Neuron (in vitro differentiated cells): ENCODE results near the gene DRAXIN.

Source experiments
- H2AFZ ChIP-seq: one replicate; pipeline ENCODE4 v1.6.1; 2013; ENCODE audit warnings: low read depth, mild to moderate bottlenecking, inconsistent platforms, low read length, moderate library complexity
- H3K27me3 ChIP-seq: one replicate; pipeline ENCODE4 v1.6.1; 2013; ENCODE audit warnings: low read length; ENCODE audit not compliant: insufficient read depth
- H3K36me3 ChIP-seq: one replicate; pipeline ENCODE4 v1.6.1; 2013; ENCODE audit warnings: low read length; ENCODE audit not compliant: insufficient read depth
- H3K4me1 ChIP-seq: one replicate; pipeline ENCODE4 v1.6.1; 2013; ENCODE audit warnings: low read length; ENCODE audit not compliant: insufficient read depth
- H3K4me3 ChIP-seq: 2 replicates; pipeline ENCODE4 v1.5.1; 2013; ENCODE audit warnings: mild to moderate bottlenecking, low read length, moderate library complexity
- H3K9me3 ChIP-seq: one replicate; pipeline ENCODE4 v1.6.1; 2013; ENCODE audit warnings: low read length

Gene DRAXIN

GRCh38 chr1:11746795-11747487 is 55.4 kb downstream of the DRAXIN start:
- no peak overlapping the region for H2AFZ ChIP-seq
- peaks cover 29% of the 10 kb centered on the region for H3K36me3 ChIP-seq
- H3K4me3 ChIP-seq: no peak overlapping the region
- peaks cover under 1% of the 10 kb centered on the region for H3K4me1 ChIP-seq
- H3K27me3 ChIP-seq: no peaks in the 10 kb centered on the region
- H3K9me3 ChIP-seq: no peaks in the 10 kb centered on the region

- no peak overlapping the region for H2AFZ ChIP-seq
- H3K27me3 ChIP-seq: no peaks in the 10 kb centered on the region
- H3K9me3 ChIP-seq: no peaks in the 10 kb centered on the region
- peaks cover 8% of the 10 kb centered on the region for H3K4me1 ChIP-seq
- no peak overlapping the region for H3K4me3 ChIP-seq
- peaks cover 29% of the 10 kb centered on the region for H3K36me3 ChIP-seq
These were observed 57.0 kb downstream of the DRAXIN start for GRCh38 chr1:11748294-11749202.

- no peak overlapping the region for H3K4me3 ChIP-seq
- no peaks in the 10 kb centered on the region for H3K27me3 ChIP-seq
- no peak overlapping the region for H2AFZ ChIP-seq
- H3K4me1 ChIP-seq: peaks cover 8% of the 10 kb centered on the region
- H3K36me3 ChIP-seq: peaks cover 29% of the 10 kb centered on the region
- H3K9me3 ChIP-seq: no peaks in the 10 kb centered on the region
These were observed 57.7 kb downstream of the DRAXIN start for GRCh38 chr1:11749203-11749689.

GRCh38 chr1:11749996-11750395 is 58.5 kb downstream of the DRAXIN start:
- Histone ChIP-seq H3K4me1 (peaks cover 8% of the 10 kb centered on the region), H2AFZ (no peak overlapping the region), H3K36me3 (peaks cover 29% of the 10 kb centered on the region), H3K4me3 (no peak overlapping the region), H3K9me3 (no peaks in the 10 kb centered on the region), H3K27me3 (no peaks in the 10 kb centered on the region)

GRCh38 chr1:11751087-11751486 is 59.6 kb downstream of the DRAXIN start:
- H3K4me3 ChIP-seq: no peak overlapping the region
- no peaks in the 10 kb centered on the region for H3K9me3 ChIP-seq
- H2AFZ ChIP-seq: no peak overlapping the region
- peaks cover 26% of the 10 kb centered on the region for H3K36me3 ChIP-seq
- H3K4me1 ChIP-seq: peaks cover 8% of the 10 kb centered on the region
- no peaks in the 10 kb centered on the region for H3K27me3 ChIP-seq

- no peaks in the 10 kb centered on the region for H3K27me3 ChIP-seq
- H3K36me3 ChIP-seq: peaks cover 19% of the 10 kb centered on the region
- no peak overlapping the region for H3K4me3 ChIP-seq
- no peak overlapping the region for H2AFZ ChIP-seq
- H3K9me3 ChIP-seq: no peaks in the 10 kb centered on the region
- peaks cover 8% of the 10 kb centered on the region for H3K4me1 ChIP-seq
These were observed 61.0 kb downstream of the DRAXIN start for GRCh38 chr1:11752359-11753088.

- Histone ChIP-seq H3K4me1 (peaks cover 8% of the 10 kb centered on the region), H3K4me3 (no peak overlapping the region), H2AFZ (no peak overlapping the region), H3K36me3 (peaks cover 14% of the 10 kb centered on the region), H3K27me3 (no peaks in the 10 kb centered on the region), H3K9me3 (no peaks in the 10 kb centered on the region)
These were observed 62.2 kb downstream of the DRAXIN start for GRCh38 chr1:11753555-11754208.

- no peak overlapping the region for H3K4me3 ChIP-seq
These were observed 65.5 kb downstream of the DRAXIN start for GRCh38 chr1:11757047-11757446.

GRCh38 chr1:11759791-11760190 is 68.3 kb downstream of the DRAXIN start:
- no peak overlapping the region for H2AFZ ChIP-seq
- no peaks in the 10 kb centered on the region for H3K36me3 ChIP-seq
- no peaks in the 10 kb centered on the region for H3K4me1 ChIP-seq
- H3K4me3 ChIP-seq: no peak overlapping the region
- H3K27me3 ChIP-seq: peaks cover 30% of the 10 kb centered on the region
- H3K9me3 ChIP-seq: no peaks in the 10 kb centered on the region

More at GRCh38 chr1:11757047-11757446, 65.5 kb downstream of the DRAXIN start:
- H2AFZ ChIP-seq: no peak overlapping the region
- peaks cover 14% of the 10 kb centered on the region for H3K27me3 ChIP-seq
- H3K36me3 ChIP-seq: no peaks in the 10 kb centered on the region
- no peaks in the 10 kb centered on the region for H3K9me3 ChIP-seq
- peaks cover 6% of the 10 kb centered on the region for H3K4me1 ChIP-seq

- Histone ChIP-seq H3K4me3 (no peak overlapping the region), H3K27me3 (peaks cover 30% of the 10 kb centered on the region)
These were observed 69.8 kb downstream of the DRAXIN start for GRCh38 chr1:11761285-11761684.

GRCh38 chr1:11761988-11762406 is 70.5 kb downstream of the DRAXIN start, which contains the start of gene C1orf167:
C1orf167 (plus strand) TSS chr1:11762193; CDS start chr1:11764401, 2,208 bp downstream.
- no peak within 1 kb of the TSS for H2AFZ ChIP-seq
- no peaks in the 10 kb centered on the region for H3K9me3 ChIP-seq
- H3K4me1 ChIP-seq: no peaks in the 10 kb centered on the region
- no peak within 1 kb of the TSS for H3K4me3 ChIP-seq
- no peaks in the 10 kb centered on the region for H3K36me3 ChIP-seq
- peaks cover 32% of the 10 kb centered on the region for H3K27me3 ChIP-seq

More at GRCh38 chr1:11761285-11761684, 69.8 kb downstream of the DRAXIN start:
- no peak overlapping the region for H2AFZ ChIP-seq
- H3K4me1 ChIP-seq: no peaks in the 10 kb centered on the region
- no peaks in the 10 kb centered on the region for H3K9me3 ChIP-seq
- no peaks in the 10 kb centered on the region for H3K36me3 ChIP-seq

GRCh38 chr1:11764115-11764514 is 72.6 kb downstream of the DRAXIN start:
- no peak overlapping the region for H2AFZ ChIP-seq
- H3K36me3 ChIP-seq: no peaks in the 10 kb centered on the region
- H3K4me1 ChIP-seq: no peaks in the 10 kb centered on the region
- H3K9me3 ChIP-seq: no peaks in the 10 kb centered on the region
- H3K27me3 ChIP-seq: peaks cover 32% of the 10 kb centered on the region
- no peak overlapping the region for H3K4me3 ChIP-seq
